NT2/D1 (cell line): ENCODE measurements around the gene COL6A2.

Source experiments
- DNase-seq: peaks from one replicate; pipeline ENCODE4 v3.0.0-alpha.2; 2011; ENCODE audit warnings: low read depth, low spot score
- H3K27me3 ChIP-seq: 2 replicates; pipeline ENCODE4 v1.6.0; 2011; ENCODE audit warnings: mild to moderate bottlenecking; ENCODE audit not compliant: insufficient read length, insufficient read depth
- H3K36me3 ChIP-seq: 2 replicates; pipeline ENCODE4 v1.6.1; 2011; ENCODE audit warnings: mild to moderate bottlenecking, low read length, mixed read lengths; ENCODE audit not compliant: insufficient read depth, insufficient read length
- H3K4me1 ChIP-seq: 2 replicates; pipeline ENCODE4 v1.5.1; 2011; ENCODE audit not compliant: insufficient read depth, insufficient read length
- H3K4me3 ChIP-seq: 2 replicates; pipeline ENCODE4 v1.5.1; 2011; ENCODE audit warnings: low read depth; ENCODE audit not compliant: insufficient read length
- H3K9ac ChIP-seq: 2 replicates; pipeline ENCODE4 v1.6.0; 2011; ENCODE audit warnings: low read depth; ENCODE audit not compliant: insufficient read length
- H3K9me3 ChIP-seq: 2 replicates; pipeline ENCODE4 v1.5.1; 2011; ENCODE audit warnings: mild to moderate bottlenecking, low read length; ENCODE audit not compliant: insufficient read depth
- SUZ12 ChIP-seq: IDR thresholded peaks from 2 replicates; pipeline ENCODE4 v1.6.1; 2011; ENCODE audit not compliant: insufficient read length, insufficient read depth; ENCODE audit errors: extremely low read depth
- YY1 ChIP-seq: IDR thresholded peaks from 2 replicates; pipeline ENCODE4 v1.6.1; 2011; ENCODE audit not compliant: insufficient read length, insufficient read depth
- ZNF274 ChIP-seq: IDR thresholded peaks from 2 replicates; pipeline ENCODE4 v1.6.1; 2011; ENCODE audit warnings: mild to moderate bottlenecking, low read depth, low read length

Gene COL6A2

DNA sequence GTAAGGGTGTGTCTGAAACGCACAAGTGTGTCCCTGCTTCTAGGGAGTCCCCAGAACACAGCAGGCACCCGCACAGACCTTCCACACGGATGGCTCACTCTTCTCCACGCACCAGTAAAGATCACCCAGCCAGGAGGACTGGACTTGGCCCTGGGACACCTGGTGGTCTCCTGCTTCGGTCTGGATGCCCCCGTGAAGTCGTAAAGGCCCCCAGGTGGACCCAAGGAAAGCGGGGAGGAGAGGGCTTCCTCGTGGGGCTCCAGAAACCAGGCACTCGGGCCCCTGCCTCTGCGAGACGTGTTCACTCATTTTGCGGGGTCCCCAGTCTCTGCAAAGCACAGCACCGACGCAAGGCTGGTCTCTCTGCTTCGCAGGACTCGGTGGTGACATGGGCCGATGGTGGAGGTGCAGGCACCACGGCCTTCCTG is 20.2 kb upstream of the COL6A2 start:
- Histone ChIP-seq H3K9ac (no peak overlapping the region), H3K36me3 (no peaks in the 10 kb centered on the region), H3K4me3 (no peak overlapping the region), H3K9me3 (no peaks in the 10 kb centered on the region), H3K27me3 (peaks cover 2% of the 10 kb centered on the region), H3K4me1 (peaks cover 5% of the 10 kb centered on the region)
- no peak for TF ChIP-seq SUZ12
- TF ChIP-seq ZNF274, result no peak
- TF ChIP-seq YY1, result no peak
- DNase-seq, result no peak

DNA sequence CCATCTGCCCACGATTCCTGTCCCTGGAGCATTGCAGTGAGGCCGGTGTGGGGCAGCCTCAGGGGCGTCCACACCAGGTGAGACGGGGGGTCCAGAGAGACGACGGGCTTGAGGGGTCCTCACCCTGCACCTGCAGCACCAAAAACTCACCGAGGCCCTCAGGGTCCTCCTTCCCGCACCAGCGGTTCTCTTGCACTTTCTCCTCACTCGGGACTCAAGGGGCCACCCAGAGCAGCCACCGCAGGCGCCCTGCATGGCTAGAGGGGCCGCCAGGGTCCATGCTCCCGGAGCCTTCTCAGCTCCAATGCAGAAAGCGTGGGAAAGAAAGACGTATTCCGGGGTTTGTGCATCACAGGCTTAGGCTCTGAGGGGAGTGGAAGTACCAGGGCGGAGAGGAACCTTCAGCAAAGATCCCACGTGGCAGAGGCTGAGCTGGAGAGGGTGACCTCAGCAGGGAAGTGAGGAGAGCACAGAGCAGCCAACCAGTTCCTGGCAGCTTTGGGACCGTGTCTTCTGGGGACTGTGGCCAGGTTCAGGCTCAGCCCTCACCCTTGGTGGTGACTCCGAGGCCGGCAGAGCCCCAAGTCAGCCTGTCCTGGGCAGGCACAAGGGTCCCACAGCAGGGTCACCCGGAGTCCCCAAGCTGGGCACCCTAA is 19.5 kb upstream of the COL6A2 start:
- TF ChIP-seq SUZ12, result no peak
- TF ChIP-seq YY1, result no peak
- TF ChIP-seq ZNF274, result no peak
- no peak for DNase-seq
- Histone ChIP-seq H3K4me1 (peaks cover 6% of the 10 kb centered on the region), H3K27me3 (peaks cover 2% of the 10 kb centered on the region), H3K9me3 (no peaks in the 10 kb centered on the region), H3K9ac (no peak overlapping the region), H3K36me3 (no peaks in the 10 kb centered on the region), H3K4me3 (no peak overlapping the region)

DNA sequence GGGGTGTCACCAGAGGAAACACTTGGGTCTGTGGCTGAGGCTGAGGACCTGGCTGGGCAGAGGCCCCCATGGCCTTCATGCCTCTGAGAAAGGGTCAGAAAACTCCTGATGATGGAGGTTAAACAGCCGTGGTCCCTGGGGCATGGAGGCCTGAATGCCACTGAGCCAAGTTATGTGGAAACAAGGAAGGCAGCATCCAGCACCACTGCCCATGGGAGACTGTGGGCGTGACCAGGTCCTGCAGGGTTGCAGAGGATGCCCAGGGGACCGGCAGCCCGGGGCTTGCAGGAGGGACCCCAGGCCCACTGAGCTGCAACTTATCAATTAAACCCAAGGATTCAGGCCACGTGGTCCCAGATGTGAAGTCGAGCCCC is 18.9 kb upstream of the COL6A2 start:
- Histone ChIP-seq H3K36me3 (no peaks in the 10 kb centered on the region), H3K4me3 (no peak overlapping the region), H3K9ac (no peak overlapping the region), H3K27me3 (peaks cover 2% of the 10 kb centered on the region), H3K9me3 (no peaks in the 10 kb centered on the region), H3K4me1 (peaks cover 11% of the 10 kb centered on the region)
- TF ChIP-seq YY1 (no peak), ZNF274 (no peak), SUZ12 (no peak)
- no peak for DNase-seq

DNA sequence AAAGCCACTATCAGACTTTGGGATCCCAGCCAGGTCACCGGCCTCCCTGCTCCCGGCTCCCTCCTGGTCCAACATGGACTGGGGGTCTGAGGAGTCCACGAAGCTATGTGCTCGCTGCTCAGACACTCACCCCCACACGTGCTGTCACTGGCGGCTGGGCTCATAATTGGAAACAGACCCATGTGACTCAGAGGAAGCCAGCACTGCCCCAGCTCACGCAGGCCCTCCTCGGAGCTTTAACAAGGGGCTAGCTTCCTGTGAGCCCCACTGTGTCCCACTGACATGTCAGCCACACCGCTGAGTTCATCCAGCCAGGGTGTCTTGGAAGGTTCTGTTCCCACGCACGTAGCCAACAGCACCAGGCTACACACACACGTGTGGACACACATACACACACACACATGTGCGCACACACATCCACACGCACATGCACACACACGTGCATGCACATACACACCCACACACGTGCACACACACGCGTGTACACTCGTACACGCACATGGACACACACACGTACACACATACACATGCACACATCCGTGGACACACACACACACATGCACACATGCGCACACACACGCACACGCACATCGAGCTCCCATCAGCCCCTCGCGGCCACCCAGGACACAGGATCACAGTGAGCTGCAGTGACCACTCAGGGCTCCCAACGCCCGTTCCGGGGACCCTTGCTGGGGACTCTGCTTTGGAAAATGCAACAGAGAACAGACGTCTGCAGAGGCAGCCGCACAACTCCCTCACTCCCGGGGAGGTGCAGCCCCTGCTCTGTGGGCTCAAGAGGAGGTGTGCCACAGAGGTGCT is 18.4 kb upstream of the COL6A2 start:
- DNase-seq, result no peak
- Histone ChIP-seq H3K4me3 (no peak overlapping the region), H3K9ac (no peak overlapping the region), H3K9me3 (no peaks in the 10 kb centered on the region), H3K4me1 (peaks cover 15% of the 10 kb centered on the region), H3K36me3 (no peaks in the 10 kb centered on the region), H3K27me3 (peaks cover 2% of the 10 kb centered on the region)
- no peak for TF ChIP-seq ZNF274
- no peak for TF ChIP-seq SUZ12
- no peak for TF ChIP-seq YY1

DNA sequence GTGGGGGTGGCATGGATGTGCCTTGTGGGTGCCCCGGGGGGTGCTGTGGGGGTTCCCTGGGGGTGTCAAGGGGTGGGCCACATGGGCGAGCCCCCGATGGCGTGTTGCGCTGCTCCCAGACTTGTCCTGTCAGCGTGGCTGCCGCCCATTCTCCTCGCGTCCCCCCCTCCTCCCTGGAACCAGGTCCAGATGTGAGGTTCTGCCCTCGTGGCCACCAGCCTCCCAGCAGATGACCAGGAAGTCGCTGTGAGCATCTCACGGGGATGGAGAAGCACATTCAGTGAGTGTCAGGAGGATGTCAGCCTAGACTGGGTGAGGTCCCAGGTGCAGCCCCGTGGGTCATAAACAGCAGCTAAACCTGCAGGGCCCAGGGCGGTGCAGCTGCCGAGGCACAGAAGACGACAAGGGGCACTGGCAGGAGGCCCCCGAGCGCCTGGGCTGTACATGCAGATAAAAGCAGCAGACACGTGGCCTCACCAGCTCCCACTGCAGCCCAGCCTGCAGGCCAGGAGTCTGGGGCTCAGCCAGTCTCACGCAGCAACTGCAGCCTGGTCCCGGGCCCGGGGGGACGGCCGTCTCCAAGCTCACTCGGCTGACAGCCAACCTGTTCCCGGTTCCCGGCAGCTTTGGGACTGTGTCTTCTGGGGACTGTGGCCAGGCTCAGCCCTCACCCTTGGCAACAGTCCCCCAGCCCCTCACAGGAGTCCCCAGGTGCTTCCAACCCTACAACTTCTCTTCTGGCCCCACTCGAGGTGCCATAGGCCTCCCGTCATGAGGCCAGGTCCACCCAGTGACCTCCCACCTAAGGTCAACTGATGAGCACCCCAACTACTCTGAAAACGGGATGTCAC is 17.5 kb upstream of the COL6A2 start:
- Histone ChIP-seq H3K27me3 (peaks cover 4% of the 10 kb centered on the region), H3K4me1 (peaks cover 17% of the 10 kb centered on the region), H3K36me3 (no peaks in the 10 kb centered on the region), H3K4me3 (no peak overlapping the region), H3K9ac (no peak overlapping the region), H3K9me3 (no peaks in the 10 kb centered on the region)
- TF ChIP-seq YY1 (no peak), ZNF274 (no peak)
- DNase-seq, result no peak

DNA sequence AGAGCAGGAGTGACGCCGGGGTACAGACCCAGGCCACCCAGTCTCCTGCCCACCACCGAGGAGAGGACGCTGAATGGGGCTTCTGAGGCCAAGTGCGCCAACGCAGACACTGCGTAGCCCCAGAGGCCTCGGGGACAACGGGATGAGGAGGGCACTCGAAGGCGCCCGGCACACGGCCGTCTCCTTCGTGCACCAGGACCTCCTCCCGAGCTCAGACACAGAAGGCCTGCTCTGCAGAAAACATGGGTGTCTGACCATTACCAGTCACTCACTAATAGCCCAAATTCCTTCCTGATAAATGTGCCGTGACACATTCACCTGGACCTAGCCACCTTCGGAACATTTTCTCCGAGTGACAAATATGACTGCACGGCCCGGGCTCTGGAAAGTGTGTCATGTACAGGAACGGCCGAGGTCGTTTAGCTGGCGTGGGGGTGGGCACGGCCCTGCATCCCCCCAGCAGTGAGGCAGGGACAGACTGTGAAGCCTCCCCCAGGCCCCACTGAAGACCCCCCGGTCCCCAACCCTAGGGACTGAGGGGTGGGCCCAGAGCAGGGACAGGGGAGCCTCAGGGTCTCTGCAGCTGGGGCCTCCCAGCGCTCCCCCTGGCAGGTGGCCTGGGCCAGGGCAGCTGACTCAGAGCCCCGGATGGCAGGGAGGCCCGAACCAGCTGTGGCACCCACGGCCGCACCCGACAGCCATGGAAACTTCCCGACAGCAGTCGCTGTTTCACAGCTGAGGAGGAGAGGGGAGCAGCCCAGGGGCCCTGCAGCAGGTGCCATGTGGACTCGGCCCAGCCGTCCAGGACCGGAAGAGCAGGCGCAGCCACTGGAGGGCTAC is 16.7 kb upstream of the COL6A2 start:
- Histone ChIP-seq H3K9ac (no peak overlapping the region), H3K36me3 (no peaks in the 10 kb centered on the region), H3K4me1 (peaks cover 17% of the 10 kb centered on the region), H3K27me3 (peaks cover 4% of the 10 kb centered on the region), H3K9me3 (peaks cover 3% of the 10 kb centered on the region; the same call in 1 of the 2 replicates), H3K4me3 (no peak overlapping the region)
- DNase-seq, result no peak
- TF ChIP-seq YY1 (no peak), SUZ12 (no peak), ZNF274 (no peak)
